ENCODE data around the gene DMRTC2.

DNA sequence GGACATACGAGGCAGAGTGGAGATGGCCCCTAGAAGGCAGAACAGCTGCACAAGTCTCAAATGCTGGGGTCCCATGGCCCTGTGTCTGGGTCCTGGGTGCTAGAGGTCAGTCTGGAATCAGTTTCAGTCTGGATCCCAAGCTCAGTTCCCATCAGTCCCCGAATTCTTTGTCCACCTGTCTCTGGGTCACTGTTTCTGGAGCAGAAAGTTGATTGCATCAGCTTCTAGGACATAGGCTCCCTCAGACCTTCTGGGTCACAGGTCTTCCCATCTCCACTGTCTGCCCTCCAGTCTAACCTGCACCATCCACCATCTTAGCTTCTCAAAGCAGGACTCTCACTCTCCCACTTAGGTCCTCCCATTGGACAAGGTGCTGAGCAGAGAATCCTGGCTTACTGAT, 5.6 kb upstream of the DMRTC2 start:
- TF ChIP-seq, protein P1, sequence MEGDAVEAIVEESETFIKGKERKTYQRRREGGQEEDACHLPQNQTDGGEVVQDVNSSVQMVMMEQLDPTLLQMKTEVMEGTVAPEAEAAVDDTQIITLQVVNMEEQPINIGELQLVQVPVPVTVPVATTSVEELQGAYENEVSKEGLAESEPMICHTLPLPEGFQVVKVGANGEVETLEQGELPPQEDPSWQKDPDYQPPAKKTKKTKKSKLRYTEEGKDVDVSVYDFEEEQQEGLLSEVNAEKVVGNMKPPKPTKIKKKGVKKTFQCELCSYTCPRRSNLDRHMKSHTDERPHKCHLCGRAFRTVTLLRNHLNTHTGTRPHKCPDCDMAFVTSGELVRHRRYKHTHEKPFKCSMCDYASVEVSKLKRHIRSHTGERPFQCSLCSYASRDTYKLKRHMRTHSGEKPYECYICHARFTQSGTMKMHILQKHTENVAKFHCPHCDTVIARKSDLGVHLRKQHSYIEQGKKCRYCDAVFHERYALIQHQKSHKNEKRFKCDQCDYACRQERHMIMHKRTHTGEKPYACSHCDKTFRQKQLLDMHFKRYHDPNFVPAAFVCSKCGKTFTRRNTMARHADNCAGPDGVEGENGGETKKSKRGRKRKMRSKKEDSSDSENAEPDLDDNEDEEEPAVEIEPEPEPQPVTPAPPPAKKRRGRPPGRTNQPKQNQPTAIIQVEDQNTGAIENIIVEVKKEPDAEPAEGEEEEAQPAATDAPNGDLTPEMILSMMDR (IDR thresholded peaks at IDR 0.05) = no peak
- TF ChIP-seq NFE2L1 (CRISPR knock-in tag; IDR thresholded peaks at IDR 0.05) (no peak), NR1H2 (CRISPR knock-in tag; IDR thresholded peaks at IDR 0.05) (no peak), ZNF232 (CRISPR knock-in tag; IDR thresholded peaks at IDR 0.05) (no peak), RORB (CRISPR knock-in tag; IDR thresholded peaks at IDR 0.05) (no peak), ESRRA (CRISPR knock-in tag; IDR thresholded peaks at IDR 0.05; ENCODE audit: borderline replicate concordance) (no peak)
